Esophagus squamous epithelium (tissue), 5 donors: Measurements from ENCODE around the gene JAZF1. TPM values are rescaled to one million over a fixed set of nuclear protein-coding genes. Genes with fewer than 3 reads are reported as not detected.
A peak's percentile ranks its signal among the peaks of the same experiment; 100 is the strongest.

Experiments used
- DNase-seq: peaks from one replicate; lab custom pipeline; 2025; lab: John Stamatoyannopoulos, UW
- H3K27ac ChIP-seq, 4 donors: fragments of 200-600 bp; sonication (generic); one replicate each; pipeline ENCODE4 v1.5.1; 2016 to 2019; ENCODE audit warnings: mild to moderate bottlenecking in 1 of 4
- H3K27me3 ChIP-seq, 4 donors: fragments of 200-600 bp; sonication (generic); 1 replicate in 3 of 4; 2 replicates in 1 of 4; pipeline versions ENCODE4 v1.5.1 to v1.6.0; 2017 to 2021; ENCODE audit warnings: antibody characterized with exemption in 1 of 4
- H3K36me3 ChIP-seq, 3 donors: fragments of 200-600 bp; sonication (generic); one replicate each; pipeline ENCODE4 v1.5.1; 2016 to 2019
- H3K4me1 ChIP-seq, 3 donors: fragments of 200-600 bp; sonication (generic); one replicate each; pipeline ENCODE4 v1.5.1; 2017 to 2019
- H3K4me3 ChIP-seq, 4 donors: fragments of 200-600 bp; sonication (generic); 1 replicate in 3 of 4; 2 replicates in 1 of 4; pipeline ENCODE4 v1.5.1; 2016 to 2019; ENCODE audit warnings: mild to moderate bottlenecking in 2 of 4, moderate library complexity in 1 of 4
- H3K9me3 ChIP-seq, 3 donors: fragments of 200-600 bp; sonication (generic); one replicate each; pipeline ENCODE4 v1.5.1; 2016 to 2019
- POLR2A ChIP-seq, 4 donors: fragments of 450-650 bp; IDR thresholded peaks; one replicate each; pipeline ENCODE4 v1.6.1; 2017; ENCODE audit warnings: antibody characterized with exemption in 4 of 4, mild to moderate bottlenecking in 4 of 4, moderate library complexity in 3 of 4
- WGBS, 2 donors: methylation state at CpG; one replicate each; pipeline ENCODE4 v1.1.5; 2018; 5-methylcytosine and 5-hydroxymethylcytosine counted together
- intact Hi-C: fragments of 100-400 bp; cut with DNase I; formaldehyde crosslinking; loops from one replicate; pipeline ENCODE4 v1.15.0; 2022
- total RNA-seq, 4 donors: library from RNA; depleted of rRNA; stranded (reverse); fragments of >200 nt; gene quantifications; one replicate each; pipeline ENCODE4 v1.1.0, GENCODE V29; 2016
- TF ChIP-seq, protein P1 (sequence below), 6 experiments: fragments of 450-650 bp in 4 of 6; fragments of 200-600 bp in 2 of 6; sonication (generic) in 2 of 6; IDR thresholded peaks; one replicate each; pipeline ENCODE4 v1.5.1; 2016 to 2019; ENCODE audit warnings: antibody characterized with exemption in 6 of 6, mild to moderate bottlenecking in 4 of 6, moderate library complexity in 4 of 6
- donor health status: DM: yes; HTN: yes; CAD: no.

JAZF1 gene
- total RNA-seq, 4 donors from 2014 or later, result 1.3 to 8.6 (median 2.0) TPM

DNA sequence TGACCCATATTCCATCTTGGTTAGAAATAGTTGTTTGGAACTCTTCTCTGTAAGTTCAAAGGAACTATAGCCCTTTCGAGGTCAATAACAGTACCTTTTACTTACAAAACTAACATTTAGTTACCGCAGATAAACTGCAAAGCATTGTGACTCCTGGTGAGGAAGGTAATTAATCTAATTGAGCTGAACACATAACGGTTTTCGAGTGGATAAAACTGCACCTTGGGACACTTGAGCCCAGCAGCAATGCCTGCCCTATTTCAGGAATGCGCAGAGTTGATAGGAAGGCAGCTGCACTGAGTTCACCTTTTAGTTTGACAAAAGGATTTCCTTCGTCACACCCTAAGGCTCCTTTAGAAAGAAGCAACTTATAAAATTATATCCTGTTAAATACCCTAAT lies 75.4 kb downstream of the JAZF1 start:
- Histone ChIP-seq H3K4me1 (peaks cover 0 to 16% (median 10%) of the 10 kb centered on the region in 3 donors), H3K9me3 (no peaks in the 10 kb centered on the region), H3K27me3 (no peaks in the 10 kb centered on the region), H3K27ac (no peak overlapping the region), H3K4me3 (no peak overlapping the region), H3K36me3 (no peaks in the 10 kb centered on the region)
- no peak for DNase-seq
- WGBS, 2 donors, result 79 to 85% methylated on average over 6 of the region's 6 CpGs
- intact Hi-C loops, result no loop called here
- TF ChIP-seq, protein P1, sequence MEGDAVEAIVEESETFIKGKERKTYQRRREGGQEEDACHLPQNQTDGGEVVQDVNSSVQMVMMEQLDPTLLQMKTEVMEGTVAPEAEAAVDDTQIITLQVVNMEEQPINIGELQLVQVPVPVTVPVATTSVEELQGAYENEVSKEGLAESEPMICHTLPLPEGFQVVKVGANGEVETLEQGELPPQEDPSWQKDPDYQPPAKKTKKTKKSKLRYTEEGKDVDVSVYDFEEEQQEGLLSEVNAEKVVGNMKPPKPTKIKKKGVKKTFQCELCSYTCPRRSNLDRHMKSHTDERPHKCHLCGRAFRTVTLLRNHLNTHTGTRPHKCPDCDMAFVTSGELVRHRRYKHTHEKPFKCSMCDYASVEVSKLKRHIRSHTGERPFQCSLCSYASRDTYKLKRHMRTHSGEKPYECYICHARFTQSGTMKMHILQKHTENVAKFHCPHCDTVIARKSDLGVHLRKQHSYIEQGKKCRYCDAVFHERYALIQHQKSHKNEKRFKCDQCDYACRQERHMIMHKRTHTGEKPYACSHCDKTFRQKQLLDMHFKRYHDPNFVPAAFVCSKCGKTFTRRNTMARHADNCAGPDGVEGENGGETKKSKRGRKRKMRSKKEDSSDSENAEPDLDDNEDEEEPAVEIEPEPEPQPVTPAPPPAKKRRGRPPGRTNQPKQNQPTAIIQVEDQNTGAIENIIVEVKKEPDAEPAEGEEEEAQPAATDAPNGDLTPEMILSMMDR (IDR thresholded peaks at IDR 0.05), result no peak
- TF ChIP-seq POLR2A (IDR thresholded peaks at IDR 0.05), result no peak

DNA sequence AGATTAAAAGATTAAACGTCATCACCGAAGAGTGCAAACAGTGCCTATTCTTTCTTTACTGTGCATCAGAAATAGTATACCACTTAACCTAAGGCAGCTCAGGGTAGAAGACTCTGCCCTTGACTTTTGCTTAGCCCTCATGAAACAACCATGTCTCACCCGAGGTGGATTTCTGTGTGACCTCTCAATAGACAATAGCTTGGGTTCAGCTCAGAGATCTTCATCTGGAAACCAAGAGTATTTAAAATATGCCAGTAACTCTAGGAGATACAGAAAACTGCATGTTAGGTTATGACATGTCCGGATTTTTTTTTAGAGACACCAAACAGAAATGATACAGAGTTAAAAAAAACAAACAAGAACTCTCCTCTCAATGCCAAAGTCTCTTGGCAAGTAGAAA lies 75.8 kb downstream of the JAZF1 start:
- Histone ChIP-seq H3K4me1 (peaks cover 0 to 16% (median 10%) of the 10 kb centered on the region in 3 donors), H3K4me3 (no peak overlapping the region), H3K27me3 (no peaks in the 10 kb centered on the region), H3K27ac (no peak overlapping the region), H3K36me3 (no peaks in the 10 kb centered on the region), H3K9me3 (no peaks in the 10 kb centered on the region)
- TF ChIP-seq POLR2A (IDR thresholded peaks at IDR 0.05), result no peak
- TF ChIP-seq, protein P1 (IDR thresholded peaks at IDR 0.05), result no peak
- no peak for DNase-seq
- 58 to 70% methylated on average over 4 of the region's 4 CpGs for WGBS, 2 donors
- intact Hi-C loops, result no loop called here

DNA sequence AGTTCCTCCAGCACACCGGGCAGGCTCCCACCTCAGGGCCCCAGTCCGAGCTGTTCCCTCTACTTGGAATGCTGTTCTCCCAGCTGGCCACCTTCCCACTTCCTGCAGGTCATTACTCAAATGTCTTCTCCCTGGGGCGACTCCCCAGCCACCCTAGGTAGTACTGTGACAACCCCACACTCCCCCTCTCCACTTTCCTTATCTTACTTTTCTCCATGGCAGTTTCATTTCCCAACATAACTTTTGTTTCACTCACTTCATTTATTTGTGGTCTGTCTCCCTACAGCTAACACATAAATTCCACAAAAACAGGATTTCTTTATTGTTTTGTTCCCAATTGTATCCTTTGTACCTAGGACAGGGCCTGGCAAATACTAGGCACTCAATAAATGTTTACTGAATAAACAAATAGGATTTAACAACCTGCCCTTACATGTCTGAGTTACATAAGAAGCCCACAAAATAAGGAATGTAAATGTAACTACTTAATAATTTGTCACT lies 76.5 kb downstream of the JAZF1 start:
- no peak for TF ChIP-seq POLR2A (IDR thresholded peaks at IDR 0.05)
- TF ChIP-seq, protein P1 (IDR thresholded peaks at IDR 0.05), result no peak
- WGBS, 2 donors, result 54 to 76% methylated on average over 3 of the region's 3 CpGs
- no peaks in the 10 kb centered on the region for H3K27me3 ChIP-seq
- no peak overlapping the region for H3K4me3 ChIP-seq
- H3K4me1 ChIP-seq, result peaks cover 0 to 16% (median 10%) of the 10 kb centered on the region in 3 donors
- intact Hi-C loops, result no loop called here
- no peak for DNase-seq
- H3K9me3 ChIP-seq, result no peaks in the 10 kb centered on the region
- H3K27ac ChIP-seq, result no peak overlapping the region
- no peaks in the 10 kb centered on the region for H3K36me3 ChIP-seq

DNA sequence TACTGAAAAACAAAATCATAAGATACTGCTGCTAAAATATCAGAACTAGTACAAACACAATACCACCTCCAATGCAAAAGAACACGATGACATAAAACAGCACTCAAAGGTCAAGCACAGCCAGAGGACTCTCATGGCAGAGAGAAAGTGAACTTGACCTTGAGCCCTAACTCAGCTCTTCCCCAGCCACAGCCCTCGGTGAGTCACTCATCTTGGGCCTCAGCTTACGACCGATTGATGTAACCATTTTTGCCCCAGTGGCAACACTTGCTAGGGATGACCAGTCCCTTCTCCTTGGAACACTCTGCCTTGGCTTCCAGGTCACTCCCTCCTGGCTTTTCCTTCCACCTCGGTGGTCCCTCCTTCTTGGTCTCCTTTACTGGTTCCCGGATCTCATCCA lies 77.8 kb downstream of the JAZF1 start:
- Histone ChIP-seq H3K36me3 (no peaks in the 10 kb centered on the region), H3K4me3 (no peak overlapping the region), H3K4me1 (peaks cover 0 to 12% (median 4%) of the 10 kb centered on the region in 3 donors), H3K9me3 (no peaks in the 10 kb centered on the region), H3K27me3 (no peaks in the 10 kb centered on the region), H3K27ac (no peak overlapping the region)
- 73 to 90% methylated on average over 6 of the region's 6 CpGs for WGBS, 2 donors
- intact Hi-C loops, result no loop called here
- TF ChIP-seq, protein P1 (IDR thresholded peaks at IDR 0.05), result no peak
- TF ChIP-seq POLR2A (IDR thresholded peaks at IDR 0.05), result no peak
- DNase-seq, result no peak

DNA sequence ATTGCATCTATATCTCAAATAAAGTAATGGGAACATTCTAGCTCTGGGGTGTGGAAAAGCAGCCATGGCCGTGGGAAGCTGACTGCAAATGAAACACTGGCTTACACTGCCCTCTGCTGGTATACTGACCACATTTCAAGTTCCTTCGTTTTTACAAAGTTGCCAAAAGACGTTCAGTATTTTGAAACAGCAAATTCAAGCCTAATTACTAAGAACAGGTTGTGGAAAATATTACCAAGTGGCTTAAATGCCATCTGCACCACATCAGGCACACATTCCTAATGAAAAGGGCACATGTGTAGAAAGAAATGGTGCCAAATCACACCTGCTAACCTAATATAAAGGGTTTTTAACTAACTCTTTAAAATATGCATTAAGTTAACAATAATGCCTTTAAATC lies 83.9 kb downstream of the JAZF1 start:
- WGBS, 2 donors, result 0% methylated on average over 3 of the region's 3 CpGs
- H3K36me3 ChIP-seq, result no peaks in the 10 kb centered on the region
- intact Hi-C loops, result no loop called here
- H3K4me3 ChIP-seq, result no peak overlapping the region
- peak overlapping the region in 1 of 4 donors; percentile 16 for H3K27ac ChIP-seq
- H3K4me1 ChIP-seq, result peaks cover 0 to 9% (median 5%) of the 10 kb centered on the region in 3 donors
- no peak for DNase-seq
- TF ChIP-seq POLR2A (IDR thresholded peaks at IDR 0.05), result no peak
- TF ChIP-seq, protein P1 (IDR thresholded peaks at IDR 0.05), result peak; percentile 60 to 82 (median 80)
- H3K9me3 ChIP-seq, result no peaks in the 10 kb centered on the region
- no peaks in the 10 kb centered on the region for H3K27me3 ChIP-seq
